ENCODE measurements around the gene GSK3A. TPM values are rescaled to one million over a fixed set of nuclear protein-coding genes. Genes with fewer than 3 reads are reported as not detected.

GSK3A gene
- total and polyA plus RNA-seq, 9 of the 15 experiments (the other 6 are each of a cell fraction or from before 2014, with no cell fraction given) = 0.62 to 90.7 (median 33.3) TPM

GRCh38 chr19:42228641-42229040 is 13.8 kb downstream of the GSK3A start (continued):
- TF ChIP-seq RBFOX2 (IDR thresholded peaks at IDR 0.05; ENCODE audit: low read depth, low read length) (no peak), TSHZ1 (CRISPR knock-in tag; IDR thresholded peaks at IDR 0.05) (no peak), GABPA (tag; conservative IDR thresholded peaks at IDR 0.05; ENCODE audit: low read depth) (no peak), CHCHD3 (CRISPR knock-in tag; IDR thresholded peaks at IDR 0.05) (no peak), ZNF696 (CRISPR knock-in tag; conservative IDR thresholded peaks at IDR 0.05) (no peak), HCFC1 (IDR thresholded peaks at IDR 0.05; ENCODE audit: low read depth, low read length) (no peak), EHMT2 (IDR thresholded peaks at IDR 0.05) (no peak), NR0B1 (IDR thresholded peaks at IDR 0.05; ENCODE audit: partially characterized antibody) (no peak), NCOR1 (IDR thresholded peaks at IDR 0.05) (0 out of 2 replicates have a peak, but pooled peaks have one; percentile 38), KLF10 (CRISPR knock-in tag; IDR thresholded peaks at IDR 0.05) (no peak), ZNF174 (CRISPR knock-in tag; IDR thresholded peaks at IDR 0.05) (no peak), PRDM10 (IDR thresholded peaks at IDR 0.05; ENCODE audit: partially characterized antibody) (no peak), MLX (CRISPR knock-in tag; conservative IDR thresholded peaks at IDR 0.05) (no peak), ZBTB26 (CRISPR knock-in tag; IDR thresholded peaks at IDR 0.05) (0 out of 2 replicates have a peak, but pooled peaks have one; percentile 39), ARNT (IDR thresholded peaks at IDR 0.05) (no peak), ZNF512 (tag; IDR thresholded peaks at IDR 0.05) (no peak), SMC3 (conservative IDR thresholded peaks at IDR 0.05; ENCODE audit: insufficient read depth, low read depth, low read length) (no peak)
